ENCODE data around the gene RHD. TPM values are rescaled to one million over a fixed set of nuclear protein-coding genes. Genes with fewer than 3 reads are reported as not detected.

The RHD gene
- total RNA-seq, 1 experiment from 2014 or later = not detected

GRCh38 chr1:25238046-25238445 lies 34.3 kb upstream of the RHD start:
- TF ChIP-seq CTCF (conservative IDR thresholded peaks at IDR 0.05; ENCODE audit: low read depth, low read length) = no peak
- no peak for TF ChIP-seq EZH2 (IDR thresholded peaks at IDR 0.05; ENCODE audit: borderline replicate concordance, low read depth, low read length, poor library complexity, severe bottlenecking)
- peaks cover 13% of the 10 kb centered on the region for H3K4me1 ChIP-seq (ENCODE audit: insufficient read depth, low read length, poor library complexity, severe bottlenecking)
- no peak overlapping the region for H3K4me3 ChIP-seq (ENCODE audit: low read depth, low read length, poor library complexity, severe bottlenecking)
- POLR2A ChIA-PET (ENCODE audit: low non-redundant PET) = no interaction called here
- CTCF ChIA-PET = no interaction called here
- no peaks in the 10 kb centered on the region for H3K27me3 ChIP-seq (replicated peaks; ENCODE audit: insufficient read depth, low read depth, low read length, poor library complexity)
- DNase-seq (ENCODE audit: low spot score) = no peak
- peaks cover 14% of the 10 kb centered on the region for H3K36me3 ChIP-seq (ENCODE audit: insufficient read depth, low read length, poor library complexity, severe bottlenecking)
- H3K9me3 ChIP-seq (ENCODE audit: low read depth, low read length, poor library complexity, severe bottlenecking) = no peaks in the 10 kb centered on the region
- intact Hi-C loops (cut with micrococcal nuclease; ENCODE audit: unreplicated experiment) = no loop called here
- BruUV-seq (replicated peaks) = no TSS peak
- H3K27ac ChIP-seq (ENCODE audit: low read depth, low read length, poor library complexity, severe bottlenecking) = no peak overlapping the region

- ChIA-PET POLR2A (ENCODE audit: low non-redundant PET) (interaction anchor here (0.5 to 0.6 kb wide), 3 partner anchors 8 to 663 kb away, joined by 3 to 8 read pairs (median 4); no protein-coding TSS in a partner anchor), CTCF (interaction anchor here (0.6 kb wide), 1 partner anchor 662 kb away, joined by 3 read pairs; no protein-coding TSS in a partner anchor)
- TSS peak; percentile 62 for BruUV-seq (replicated peaks)
- no peaks in the 10 kb centered on the region for H3K27me3 ChIP-seq (replicated peaks; ENCODE audit: insufficient read depth, low read depth, low read length, poor library complexity)
- H3K4me3 ChIP-seq (ENCODE audit: low read depth, low read length, poor library complexity, severe bottlenecking) = peak overlapping the region; percentile 49
- TF ChIP-seq CTCF (conservative IDR thresholded peaks at IDR 0.05; ENCODE audit: low read depth, low read length) (peak; percentile 82), EZH2 (IDR thresholded peaks at IDR 0.05; ENCODE audit: borderline replicate concordance, low read depth, low read length, poor library complexity, severe bottlenecking) (no peak)
- no peaks in the 10 kb centered on the region for H3K9me3 ChIP-seq (ENCODE audit: low read depth, low read length, poor library complexity, severe bottlenecking)
- DNase-seq (ENCODE audit: low spot score) = peak; percentile 98
- peaks cover 18% of the 10 kb centered on the region for H3K4me1 ChIP-seq (ENCODE audit: insufficient read depth, low read length, poor library complexity, severe bottlenecking)
- intact Hi-C loops (cut with micrococcal nuclease; ENCODE audit: unreplicated experiment) = loop anchor here (2.0 kb wide), 1 partner anchor 281 kb away; no protein-coding TSS in a partner anchor
- H3K27ac ChIP-seq (ENCODE audit: low read depth, low read length, poor library complexity, severe bottlenecking) = peak overlapping the region; percentile 74
- peaks cover 33% of the 10 kb centered on the region for H3K36me3 ChIP-seq (ENCODE audit: insufficient read depth, low read length, poor library complexity, severe bottlenecking)
Observed at GRCh38 chr1:25239681-25240541, 32.4 kb upstream of the RHD start.

- ChIA-PET POLR2A (ENCODE audit: low non-redundant PET) (no interaction called here), CTCF (no interaction called here)
- Histone ChIP-seq H3K27me3 (replicated peaks; ENCODE audit: insufficient read depth, low read depth, low read length, poor library complexity) (no peaks in the 10 kb centered on the region), H3K27ac (ENCODE audit: low read depth, low read length, poor library complexity, severe bottlenecking) (no peak overlapping the region), H3K9me3 (ENCODE audit: low read depth, low read length, poor library complexity, severe bottlenecking) (no peaks in the 10 kb centered on the region), H3K36me3 (ENCODE audit: insufficient read depth, low read length, poor library complexity, severe bottlenecking) (peaks cover 42% of the 10 kb centered on the region), H3K4me1 (ENCODE audit: insufficient read depth, low read length, poor library complexity, severe bottlenecking) (peaks cover 27% of the 10 kb centered on the region), H3K4me3 (ENCODE audit: low read depth, low read length, poor library complexity, severe bottlenecking) (no peak overlapping the region)
- no peak for TF ChIP-seq CTCF (conservative IDR thresholded peaks at IDR 0.05; ENCODE audit: low read depth, low read length)
- no peak for TF ChIP-seq EZH2 (IDR thresholded peaks at IDR 0.05; ENCODE audit: borderline replicate concordance, low read depth, low read length, poor library complexity, severe bottlenecking)
- intact Hi-C loops (cut with micrococcal nuclease; ENCODE audit: unreplicated experiment) = no loop called here
- DNase-seq (ENCODE audit: low spot score) = peak; percentile 55
- BruUV-seq (replicated peaks) = TSS peak; percentile 0
Observed at GRCh38 chr1:25243907-25244306, 28.4 kb upstream of the RHD start.
